H1 (cell line): ENCODE measurements around the gene AKT1S1. TPM values are rescaled to one million over a fixed set of nuclear protein-coding genes. Genes with fewer than 3 reads are reported as not detected.
A peak's percentile ranks its signal among the peaks of the same experiment; 100 is the strongest.

ENCODE experiments used
- CTCF ChIA-PET: fragments of 300-600 bp; sonication (Branson Sonifier 250); formaldehyde crosslinking; loops from one replicate; lab custom pipeline; 2021; ENCODE audit not compliant: partially characterized antibody; lab: Charles Lee
- POLR2A ChIA-PET: fragments of 300-600 bp; sonication (Branson Sonifier 250); formaldehyde crosslinking; loops from one replicate; lab custom pipeline; 2021; ENCODE audit warnings: inconsistent platforms; ENCODE audit not compliant: partially characterized antibody; lab: Charles Lee
- DNase-seq, 2 experiments: peaks; one replicate each; pipeline versions ENCODE4 v3.0.0 to v3.0.0-alpha.2; 2010 to 2022; ENCODE audit warnings: low spot score in 2 of 2, low read depth in 1 of 2, mixed read lengths in 1 of 2
- FAIRE-seq: peaks from 2 replicates; lab custom pipeline; 2011; peaks lifted over from hg19 to GRCh38; lab: Jason Lieb, UNC
- H2AFZ ChIP-seq: 2 replicates; pipeline ENCODE4 v1.8.1; 2012; ENCODE audit warnings: low read length, inconsistent platforms
- H2AK5ac ChIP-seq: 2 replicates; pipeline ENCODE4 v1.6.1; 2013; ENCODE audit warnings: low read depth, low read length
- H2BK120ac ChIP-seq: replicated peaks from 2 replicates; pipeline ENCODE3; 2013; ENCODE audit warnings: low read depth, low read length, inconsistent platforms
- H2BK12ac ChIP-seq: 2 replicates; pipeline ENCODE4 v1.6.1; 2013; ENCODE audit warnings: low read depth, low read length
- H2BK15ac ChIP-seq: 2 replicates; pipeline ENCODE4 v1.6.1; 2013; ENCODE audit warnings: low read length
- H2BK20ac ChIP-seq: 2 replicates; pipeline ENCODE4 v1.6.1; 2013; ENCODE audit warnings: low read length
- H2BK5ac ChIP-seq: 2 replicates; pipeline ENCODE4 v1.6.1; 2013; ENCODE audit warnings: low read depth, low read length
- H3K14ac ChIP-seq: 2 replicates; pipeline ENCODE4 v1.6.1; 2013; ENCODE audit warnings: inconsistent platforms; ENCODE audit not compliant: insufficient read length
- H3K18ac ChIP-seq: 2 replicates; pipeline ENCODE4 v1.6.1; 2013; ENCODE audit warnings: low read length; ENCODE audit errors: extremely low read depth
- H3K23ac ChIP-seq: 2 replicates; pipeline ENCODE4 v1.6.1; 2013; ENCODE audit warnings: inconsistent platforms; ENCODE audit not compliant: insufficient read length
- H3K23me2 ChIP-seq: 2 replicates; pipeline ENCODE4 v1.6.1; 2013; ENCODE audit warnings: low read depth, low read length
- H3K27ac ChIP-seq: 2 replicates; pipeline ENCODE4 v1.6.1; 2011; ENCODE audit warnings: low read depth, low read length, inconsistent platforms
- H3K27me3 ChIP-seq, 4 experiments: replicated peaks in 1 of 4; 1 replicate in 1 of 4; 2 replicates in 3 of 4; pipeline versions ENCODE4 v1.6.1 to v1.8.1; 2011 to 2013; ENCODE audit warnings: low read length in 3 of 4, mild to moderate bottlenecking in 3 of 4, inconsistent platforms in 2 of 4, mixed read lengths in 2 of 4, moderate library complexity in 1 of 4; ENCODE audit not compliant: control insufficient read depth in 3 of 4, insufficient read depth in 3 of 4; ENCODE audit errors: extremely low read depth in 1 of 4
- H3K36me3 ChIP-seq, 4 experiments: 2 replicates each; pipeline versions ENCODE4 v1.6.1 to v1.8.1; 2011 to 2013; ENCODE audit warnings: mild to moderate bottlenecking in 4 of 4, low read length in 3 of 4, moderate library complexity in 2 of 4, control low read depth in 1 of 4, inconsistent platforms in 1 of 4; ENCODE audit not compliant: insufficient read depth in 4 of 4, control insufficient read depth in 2 of 4
- H3K4ac ChIP-seq: replicated peaks from 2 replicates; pipeline ENCODE3; 2013; ENCODE audit warnings: low read length, low read depth, mixed read lengths, inconsistent platforms; ENCODE audit not compliant: insufficient read length
- H3K4me1 ChIP-seq, 4 experiments: replicated peaks in 1 of 4; 1 replicate in 1 of 4; 2 replicates in 3 of 4; pipeline versions ENCODE4 v1.6.1 to v1.8.1; 2011 to 2013; ENCODE audit warnings: low read length in 3 of 4, inconsistent platforms in 2 of 4, mixed read lengths in 1 of 4; ENCODE audit not compliant: insufficient read depth in 4 of 4, control insufficient read depth in 3 of 4
- H3K4me2 ChIP-seq, 2 experiments: 2 replicates each; pipeline versions ENCODE4 v1.6.1 to v1.8.1; 2011 to 2013; ENCODE audit warnings: low read depth in 2 of 2, low read length in 2 of 2, control low read depth in 1 of 2, inconsistent platforms in 1 of 2, mild to moderate bottlenecking in 1 of 2; ENCODE audit not compliant: insufficient read depth in 1 of 2
- H3K4me3 ChIP-seq, 4 experiments: fragments of 200-600, 300-600 bp in 1 of 4; sonication (generic), shearing (Covaris generic), sonication (Bioruptor Twin) in 1 of 4; 2 replicates each; pipeline versions ENCODE4 v1.5.1 to v1.8.1; 2011 to 2016; ENCODE audit warnings: low read length in 4 of 4, low read depth in 3 of 4, control low read depth in 2 of 4, inconsistent platforms in 2 of 4, mild to moderate bottlenecking in 2 of 4, mixed read lengths in 1 of 4, moderate library complexity in 1 of 4; ENCODE audit not compliant: insufficient read depth in 2 of 4; ENCODE audit errors: extremely low read depth in 1 of 4
- H3K56ac ChIP-seq: replicated peaks from 2 replicates; pipeline ENCODE3; 2013; ENCODE audit warnings: low read depth, mild to moderate bottlenecking, mixed read lengths, low read length, inconsistent platforms; ENCODE audit not compliant: insufficient read length
- H3K79me1 ChIP-seq: 2 replicates; pipeline ENCODE4 v1.6.1; 2013; ENCODE audit warnings: low read depth, low read length, control low read depth
- H3K79me2 ChIP-seq, 2 experiments: 2 replicates each; pipeline versions ENCODE4 v1.6.1 to v1.8.1; 2012 to 2013; ENCODE audit warnings: low read length in 2 of 2, mild to moderate bottlenecking in 2 of 2, inconsistent platforms in 1 of 2; ENCODE audit not compliant: insufficient read depth in 2 of 2, control insufficient read depth in 1 of 2
- H3K9ac ChIP-seq, 4 experiments: replicated peaks in 1 of 4; 1 replicate in 1 of 4; 2 replicates in 3 of 4; pipeline versions ENCODE4 v1.6.1 to v1.8.1; 2011 to 2013; ENCODE audit warnings: low read depth in 3 of 4, low read length in 3 of 4, control low read depth in 2 of 4, mild to moderate bottlenecking in 2 of 4, moderate library complexity in 2 of 4, inconsistent platforms in 1 of 4; ENCODE audit errors: extremely low read depth in 1 of 4
- H3K9me3 ChIP-seq, 2 experiments: 2 replicates each; pipeline versions ENCODE4 v1.6.1 to v1.8.1; 2012 to 2013; ENCODE audit warnings: mild to moderate bottlenecking in 2 of 2, moderate library complexity in 2 of 2, control low read depth in 1 of 2, inconsistent platforms in 1 of 2, low read depth in 1 of 2, low read length in 1 of 2, mixed read lengths in 1 of 2; ENCODE audit not compliant: insufficient read depth in 2 of 2
- H4K20me1 ChIP-seq, 2 experiments: replicated peaks in 1 of 2; 2 replicates each; pipeline versions ENCODE3 to v1.8.1; 2011 to 2013; ENCODE audit warnings: inconsistent platforms in 2 of 2, low read length in 2 of 2, mild to moderate bottlenecking in 1 of 2; ENCODE audit not compliant: insufficient read depth in 2 of 2, control insufficient read depth in 1 of 2
- H4K5ac ChIP-seq: 2 replicates; pipeline ENCODE4 v1.6.1; 2013; ENCODE audit warnings: low read length, low read depth, mixed read lengths, inconsistent platforms; ENCODE audit not compliant: insufficient read length
- H4K8ac ChIP-seq: 2 replicates; pipeline ENCODE4 v1.8.0; 2013; ENCODE audit warnings: mild to moderate bottlenecking, moderate library complexity, low read length, inconsistent platforms; ENCODE audit not compliant: insufficient read depth; ENCODE audit errors: extremely low read depth
- H4K91ac ChIP-seq: replicated peaks from 2 replicates; pipeline ENCODE3; 2013; ENCODE audit warnings: low read length, mixed read lengths, inconsistent platforms; ENCODE audit not compliant: insufficient read length
- ASH2L ChIP-seq: fragments of 200-600, 300-600 bp; sonication (generic); IDR thresholded peaks from one replicate; pipeline ENCODE4 v1.7.1; 2017; ENCODE audit warnings: low read length
- BACH1 ChIP-seq: IDR thresholded peaks from 2 replicates; pipeline ENCODE4 v1.6.1; 2012; ENCODE audit warnings: low read length, improper control_type of control experiment
- CBX5 ChIP-seq: fragments of 300-800, 300-1000 bp; sonication (generic); IDR thresholded peaks from 2 replicates; pipeline ENCODE4 v1.7.1; 2016; ENCODE audit warnings: antibody characterized with exemption, low read length, low read depth
- CREB1 ChIP-seq: IDR thresholded peaks from 2 replicates; pipeline ENCODE4 v1.6.1; 2012; ENCODE audit warnings: inconsistent platforms
- KDM4A ChIP-seq: IDR thresholded peaks from one replicate; pipeline ENCODE4 v1.7.1; 2012; ENCODE audit warnings: low read depth, mild to moderate bottlenecking, moderate library complexity, low read length, inconsistent platforms; ENCODE audit not compliant: severe bottlenecking
- POLR2AphosphoS5 ChIP-seq: IDR thresholded peaks from 2 replicates; pipeline ENCODE4 v1.6.1; 2011; ENCODE audit warnings: low read depth, low read length
- SIN3A ChIP-seq, 2 experiments: IDR thresholded peaks in 1 of 2; conservative IDR thresholded peaks in 1 of 2; 2 replicates each; pipeline ENCODE4 v1.6.1; 2011 to 2012; ENCODE audit warnings: low read length in 2 of 2, improper control_type of control experiment in 1 of 2, low read depth in 1 of 2, mild to moderate bottlenecking in 1 of 2
- TAF1 ChIP-seq: IDR thresholded peaks from 2 replicates; pipeline ENCODE4 v1.6.1; 2011; ENCODE audit warnings: mild to moderate bottlenecking, low read depth, low read length
- WGBS, 2 experiments: shearing (Covaris generic) in 1 of 2; methylation state at CpG; one replicate each; pipeline versions ENCODE4 v1.1.6 to v1.1.7; 2013 to 2015; ENCODE audit warnings: low lambda C conversion rate in 2 of 2, mixed read lengths in 2 of 2, inconsistent platforms in 1 of 2, low coverage in 1 of 2, missing lambda C conversion rate in 1 of 2; ENCODE audit not compliant: insufficient replicate concordance in 2 of 2, insufficient coverage in 1 of 2, insufficient read length in 1 of 2; ENCODE audit errors: extremely low coverage in 1 of 2, missing lambda C conversion rate in 1 of 2; 5-methylcytosine and 5-hydroxymethylcytosine counted together
- polyA plus RNA-seq, 7 experiments: library from polyadenylated mRNA; depleted of rRNA in 3 of 7; stranded (reverse) in 5 of 7; unstranded in 2 of 7; fragments of >200 nt in 5 of 7; fragments of 200-250 nt in 2 of 7; gene quantifications; 1 replicate in 5 of 7; 2 replicates in 1 of 7; 4 replicates in 1 of 7; pipeline versions ENCODE4 v1.2.1 to v1.2.3, GENCODE V29; 2011 to 2013; ENCODE audit warnings: missing spikeins in 2 of 7, mixed read lengths in 2 of 7
- total RNA-seq: library from RNA; stranded (reverse); fragmentation: NEBNext Ultra II Directional; extraction: Animal tissue kit (Norgen Biotek cat#: 25700); gene quantifications from 2 replicates; pipeline ENCODE4 v1.2.1, GENCODE V29; 2021
- TF ChIP-seq, protein P1 (sequence below): IDR thresholded peaks from 2 replicates; pipeline ENCODE4 v1.6.1; 2012; ENCODE audit warnings: inconsistent platforms

AKT1S1 gene
- total and polyA plus RNA-seq, 2 of the 8 experiments (the other 6 are each of a cell fraction or from before 2014, with no cell fraction given), result 40.7 to 45.9 TPM

DNA sequence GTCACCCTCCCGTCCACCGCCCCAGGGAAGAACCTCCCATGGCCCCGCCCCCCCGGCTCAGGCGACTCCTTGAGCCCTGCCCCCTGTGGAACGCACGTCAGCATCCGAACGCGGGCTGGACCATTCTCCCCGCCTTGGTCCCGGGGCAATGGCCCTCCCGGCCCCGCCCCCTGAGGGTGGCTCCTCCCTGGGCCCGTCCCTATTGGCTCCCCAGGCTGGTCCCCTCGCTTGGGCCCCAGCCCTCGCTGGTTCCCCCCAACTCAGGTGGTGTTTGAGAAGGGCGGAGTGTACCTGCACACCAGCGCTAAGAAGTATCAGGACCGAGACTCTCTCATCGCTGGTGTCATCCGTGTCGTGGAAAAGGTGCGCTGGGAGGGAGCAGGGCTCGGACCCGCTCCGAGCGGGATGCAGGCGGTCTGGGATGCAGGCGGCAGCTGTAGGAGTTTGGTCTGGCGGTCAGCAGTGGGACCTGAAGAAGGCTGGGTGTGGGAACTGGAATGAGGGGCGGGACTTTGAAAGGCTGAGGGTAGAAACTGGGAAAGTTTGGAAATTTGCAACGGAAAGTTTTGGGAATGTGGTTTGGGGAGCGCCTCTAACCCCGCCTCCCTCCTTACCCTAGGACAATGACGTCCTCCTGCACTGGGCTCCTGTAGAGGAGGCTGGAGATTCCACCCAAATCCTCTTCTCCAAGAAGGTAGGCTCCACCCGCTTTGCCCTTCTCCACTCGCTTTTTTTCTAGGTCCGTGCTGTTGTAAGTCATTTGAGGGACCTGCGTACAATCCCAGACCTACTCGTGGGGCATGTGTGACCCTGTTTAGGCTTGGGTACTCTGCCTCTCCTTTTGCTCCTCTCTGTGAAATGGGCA is 956 bp upstream of the AKT1S1 start:
- H3K14ac ChIP-seq, result no peak overlapping the region

More for the DNA sequence above, 956 bp upstream of the AKT1S1 start:
- TF ChIP-seq CREB1 (no peak; the same call in 1 of the 2 replicates), SIN3A (conservative IDR thresholded peaks at IDR 0.05 in 1 of 2, IDR thresholded peaks at IDR 0.05 in 1 of 2; ENCODE audit: low read depth in 1 of 2, low read length in 2 of 2) (peak; percentile 31 to 68; a peak in 1 of 4 replicates), KDM4A (peak; percentile 66), BACH1 (no peak), TAF1 (peak; percentile 12; the same call in 1 of the 2 replicates), CBX5 (no peak), ASH2L (peak; percentile 30), POLR2AphosphoS5 (0 out of 2 replicates have a peak, but pooled peaks have one; percentile 16)
- TF ChIP-seq, protein P1, sequence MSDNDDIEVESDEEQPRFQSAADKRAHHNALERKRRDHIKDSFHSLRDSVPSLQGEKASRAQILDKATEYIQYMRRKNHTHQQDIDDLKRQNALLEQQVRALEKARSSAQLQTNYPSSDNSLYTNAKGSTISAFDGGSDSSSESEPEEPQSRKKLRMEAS, result 0 out of 2 replicates have a peak, but pooled peaks have one; percentile 21
- peak overlapping the region; percentile 99; the same call in 1 of the 2 replicates for H3K18ac ChIP-seq
- H3K79me1 ChIP-seq, result peaks cover 16% of the 10 kb centered on the region
- H3K36me3 ChIP-seq, result peaks cover 14 to 38% (median 31%) of the 10 kb centered on the region in 4 experiments
- H3K4me3 ChIP-seq, result peak overlapping the region; percentile 70 to 95 (median 91)
- no peaks in the 10 kb centered on the region for H3K9me3 ChIP-seq
- peak; percentile 94 to 98 for DNase-seq
- peak overlapping the region; percentile 90 to 92 for H3K4me2 ChIP-seq
- H3K23me2 ChIP-seq, result peaks cover 16% of the 10 kb centered on the region
- no peak for FAIRE-seq
- peak overlapping the region; percentile 83; the same call in 1 of the 2 replicates for H2AFZ ChIP-seq
- ChIA-PET CTCF (no interaction called here), POLR2A (interaction anchor here (1.0 to 6.2 kb wide), 11 partner anchors 11 to 202 kb away, joined by 3 to 76 read pairs (median 6); partner anchors contain the start of genes ATF5, MED25, NUP62 and PNKP)
- H3K79me2 ChIP-seq, result peaks cover 0 to 30% of the 10 kb centered on the region in 2 experiments; a peak in 2 of 4 replicates
- H4K8ac ChIP-seq, result peak overlapping the region; percentile 98
- H3K27ac ChIP-seq, result peak overlapping the region; percentile 99
- peak overlapping the region; percentile 80 to 98 (median 96) for H3K9ac ChIP-seq
- H2BK20ac ChIP-seq, result 0 out of 2 replicates have a peak overlapping the region, but pooled peaks have one; percentile 61
- WGBS, 2 experiments, result 4% methylated on average over 34 of the region's 41 CpGs; no CpG with 5 or more reads in 1 of the 2 experiments
- H3K27me3 ChIP-seq, result no peaks in the 10 kb centered on the region
- peak overlapping the region; percentile 17 for H3K4ac ChIP-seq
- H3K23ac ChIP-seq, result no peak overlapping the region
- H4K20me1 ChIP-seq, result peaks cover 10 to 12% of the 10 kb centered on the region in 2 experiments
- peak overlapping the region; percentile 86 for H4K5ac ChIP-seq
- peak overlapping the region; percentile 75; the same call in 1 of the 2 replicates for H2AK5ac ChIP-seq
- H2BK15ac ChIP-seq, result 0 out of 2 replicates have a peak overlapping the region, but pooled peaks have one; percentile 65
- peak overlapping the region; percentile 96 for H2BK12ac ChIP-seq
- H4K91ac ChIP-seq, result peak overlapping the region; percentile 85
- peaks cover 0 to 13% (median 7%) of the 10 kb centered on the region in 4 experiments; a peak in 6 of 7 replicates for H3K4me1 ChIP-seq
- no peak overlapping the region for H2BK120ac ChIP-seq
- H3K56ac ChIP-seq, result peak overlapping the region; percentile 92
- H2BK5ac ChIP-seq, result peak overlapping the region; percentile 99
